ENCODE results near the gene NUMB. TPM values are rescaled to one million over a fixed set of nuclear protein-coding genes. Genes with fewer than 3 reads are reported as not detected.

Gene NUMB
- total and polyA plus RNA-seq, 4 donors = 39.4 to 100 (median 87.8) TPM

GRCh38 chr14:73462048-73462715 lies 3.8 kb upstream of the NUMB start:
- peaks cover 0 to 3% (median 0%) of the 10 kb centered on the region in 4 donors for H3K36me3 ChIP-seq (ENCODE audit: control insufficient read depth in 4 of 4, insufficient read depth in 4 of 4, low read length in 4 of 4)
- 27 to 40% methylated on average over 6 of the region's 6 CpGs for WGBS, 2 donors
- no peak overlapping the region for H3K4me3 ChIP-seq
- H3K27ac ChIP-seq (ENCODE audit: low read depth in 1 of 2, low read length in 1 of 2) = peak overlapping the region; percentile 22 to 82
- H3K9me3 ChIP-seq (ENCODE audit: control insufficient read depth in 4 of 4, insufficient read depth in 3 of 4, low read length in 3 of 4) = no peaks in the 10 kb centered on the region
- ATAC-seq (ENCODE audit: insufficient read depth, low FRiP score) (no peak), DNase-seq (peak; percentile 18 to 59 (median 39))
- no peaks in the 10 kb centered on the region for H3K27me3 ChIP-seq (ENCODE audit: control insufficient read depth in 3 of 3, insufficient read depth in 3 of 3, low read length in 2 of 3)
- no peak for TF ChIP-seq CTCF (IDR thresholded peaks at IDR 0.05; ENCODE audit: control extremely low read depth, extremely low read depth)
- peaks cover 11 to 35% (median 22%) of the 10 kb centered on the region in 5 donors for H3K4me1 ChIP-seq (ENCODE audit: control insufficient read depth in 5 of 5, insufficient read depth in 5 of 5, low read length in 5 of 5)
- H3K9ac ChIP-seq (ENCODE audit: insufficient read depth in 1 of 2, low read length in 2 of 2) = peak overlapping the region in 1 of 2 donors; percentile 11

GRCh38 chr14:73461478-73462047 lies 3.2 kb upstream of the NUMB start:
- peaks cover 14 to 40% (median 24%) of the 10 kb centered on the region in 5 donors for H3K4me1 ChIP-seq (ENCODE audit: control insufficient read depth in 5 of 5, insufficient read depth in 5 of 5, low read length in 5 of 5)

DNA sequence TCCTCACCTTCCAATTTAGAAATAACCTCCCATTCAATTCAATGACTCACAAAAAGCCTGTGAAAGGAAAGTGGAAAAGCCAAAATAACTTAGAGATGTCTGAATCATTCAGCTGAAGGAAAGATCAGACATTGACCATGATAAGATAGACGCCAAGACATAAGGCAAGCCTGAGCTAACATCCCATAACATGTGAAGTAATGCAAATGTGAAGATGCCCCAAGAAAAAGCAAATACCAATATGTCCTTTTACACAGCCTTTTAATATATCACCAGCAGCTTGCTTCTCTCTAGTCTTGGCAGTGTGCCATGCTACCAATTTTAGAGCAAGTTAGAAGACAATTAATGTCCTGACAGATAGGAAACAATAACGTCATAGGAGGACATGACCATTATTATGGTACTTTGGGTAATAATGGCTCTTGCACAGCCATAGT lies 2.4 kb upstream of the NUMB start:
- Histone ChIP-seq H3K9me3 (ENCODE audit: control insufficient read depth in 4 of 4, insufficient read depth in 3 of 4, low read length in 3 of 4) (no peaks in the 10 kb centered on the region), H3K9ac (ENCODE audit: insufficient read depth in 1 of 2, low read length in 2 of 2) (no peak overlapping the region), H3K27me3 (ENCODE audit: control insufficient read depth in 3 of 3, insufficient read depth in 3 of 3, low read length in 2 of 3) (no peaks in the 10 kb centered on the region), H3K4me3 (no peak overlapping the region), H3K27ac (ENCODE audit: low read depth in 1 of 2, low read length in 1 of 2) (peak overlapping the region in 1 of 2 donors; percentile 49), H3K4me1 (ENCODE audit: control insufficient read depth in 5 of 5, insufficient read depth in 5 of 5, low read length in 5 of 5) (peaks cover 14 to 44% (median 25%) of the 10 kb centered on the region in 5 donors), H3K36me3 (ENCODE audit: control insufficient read depth in 4 of 4, insufficient read depth in 4 of 4, low read length in 4 of 4) (peaks cover 0 to 3% (median 0%) of the 10 kb centered on the region in 4 donors)
- DNase-seq (peak in 2 of 3 donors; percentile 63 to 69), ATAC-seq (ENCODE audit: insufficient read depth, low FRiP score) (no peak)
- 42 to 73% methylated on average over 2 of the region's 2 CpGs for WGBS, 2 donors
- TF ChIP-seq CTCF (IDR thresholded peaks at IDR 0.05; ENCODE audit: control extremely low read depth, extremely low read depth) = no peak

More at GRCh38 chr14:73461478-73462047, 3.2 kb upstream of the NUMB start:
- no peak overlapping the region for H3K4me3 ChIP-seq
- peak overlapping the region in 1 of 2 donors; percentile 11 for H3K9ac ChIP-seq (ENCODE audit: insufficient read depth in 1 of 2, low read length in 2 of 2)
- WGBS, 2 donors = 36 to 47% methylated on average over 6 of the region's 6 CpGs
- no peaks in the 10 kb centered on the region for H3K27me3 ChIP-seq (ENCODE audit: control insufficient read depth in 3 of 3, insufficient read depth in 3 of 3, low read length in 2 of 3)
- H3K27ac ChIP-seq (ENCODE audit: low read depth in 1 of 2, low read length in 1 of 2) = peak overlapping the region; percentile 22 to 67
- ATAC-seq (ENCODE audit: insufficient read depth, low FRiP score) = no peak
- H3K36me3 ChIP-seq (ENCODE audit: control insufficient read depth in 4 of 4, insufficient read depth in 4 of 4, low read length in 4 of 4) = peaks cover 0 to 3% (median 0%) of the 10 kb centered on the region in 4 donors
- no peak for DNase-seq
- TF ChIP-seq CTCF (IDR thresholded peaks at IDR 0.05; ENCODE audit: control extremely low read depth, extremely low read depth) = no peak
- no peaks in the 10 kb centered on the region for H3K9me3 ChIP-seq (ENCODE audit: control insufficient read depth in 4 of 4, insufficient read depth in 3 of 4, low read length in 3 of 4)
